Measurements from ENCODE around the gene RELN.

RELN gene

DNA sequence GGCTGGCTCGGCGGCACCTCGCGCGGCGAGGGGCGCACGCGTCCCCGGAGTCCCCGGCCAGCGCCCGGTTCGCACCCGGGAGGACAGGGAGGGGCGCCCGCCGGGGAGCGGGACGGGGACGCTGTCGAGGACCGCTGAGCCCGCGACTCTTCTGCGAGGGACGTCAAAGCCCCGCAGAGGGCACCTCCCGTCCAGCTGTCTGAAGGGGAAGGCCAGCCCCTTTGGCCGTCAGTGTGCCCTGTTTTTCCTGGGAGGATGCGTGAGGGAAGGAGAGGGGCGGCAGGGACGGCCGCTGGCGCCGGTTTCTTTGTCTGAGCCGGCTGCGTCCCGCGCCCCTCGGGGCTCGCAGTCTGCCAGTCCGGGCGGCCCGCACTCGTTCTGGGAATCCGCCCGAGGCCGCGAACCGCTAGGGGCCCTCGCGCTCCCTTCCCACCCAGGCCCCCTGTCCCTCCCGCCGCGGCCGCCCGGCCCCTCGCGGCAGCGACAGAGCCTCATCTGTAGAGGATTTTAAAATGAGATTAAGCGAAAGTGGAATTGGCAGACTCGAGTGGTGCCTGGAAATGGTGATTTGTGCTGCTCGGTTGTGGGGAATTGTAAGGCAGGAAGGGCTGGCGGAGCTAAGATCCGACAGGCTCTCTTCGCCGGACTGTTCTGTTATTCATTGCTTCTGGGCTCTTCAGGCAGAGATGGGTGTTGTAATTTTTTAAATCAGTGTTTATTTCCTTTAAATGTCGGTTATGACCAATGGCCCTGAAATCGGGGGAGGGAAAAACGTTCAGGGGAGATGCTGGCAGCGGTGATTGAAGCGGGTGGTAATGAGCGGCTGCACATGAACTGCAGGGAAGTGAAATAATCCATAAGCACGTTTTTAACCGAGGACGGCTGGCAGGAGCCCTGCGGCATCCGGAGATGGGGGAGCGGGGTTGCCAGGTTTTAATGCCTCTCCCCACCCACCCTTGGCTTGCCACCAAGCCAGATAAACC, 618 bp upstream of the RELN start:
- no peak for DNase-seq

GRCh38 chr7:103988468-103989199, 824 bp downstream of the RELN start:
- DNase-seq, result no peak

DNA sequence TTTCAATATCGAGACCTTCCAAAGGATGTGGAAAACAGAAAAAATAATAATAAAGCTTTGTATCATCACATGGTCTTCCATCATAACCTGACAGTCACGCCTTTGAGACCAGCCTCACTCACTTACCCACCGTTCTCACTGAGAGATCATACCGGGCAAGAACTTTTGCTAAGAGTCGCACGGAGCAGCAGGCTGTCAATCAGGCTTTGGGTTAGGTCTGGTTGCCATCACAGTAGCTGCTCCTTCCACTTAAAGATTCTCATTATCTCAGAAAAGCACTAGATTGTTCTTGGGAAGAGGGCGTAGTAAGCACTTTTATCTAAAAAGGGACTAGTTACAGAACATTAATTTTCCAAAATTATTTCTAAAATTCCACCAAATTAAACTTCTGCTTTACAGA, 2.0 kb downstream of the RELN start:
- no peak for DNase-seq

- DNase-seq, result no peak
These were observed 3.8 kb downstream of the RELN start for GRCh38 chr7:103985565-103986126.

DNA sequence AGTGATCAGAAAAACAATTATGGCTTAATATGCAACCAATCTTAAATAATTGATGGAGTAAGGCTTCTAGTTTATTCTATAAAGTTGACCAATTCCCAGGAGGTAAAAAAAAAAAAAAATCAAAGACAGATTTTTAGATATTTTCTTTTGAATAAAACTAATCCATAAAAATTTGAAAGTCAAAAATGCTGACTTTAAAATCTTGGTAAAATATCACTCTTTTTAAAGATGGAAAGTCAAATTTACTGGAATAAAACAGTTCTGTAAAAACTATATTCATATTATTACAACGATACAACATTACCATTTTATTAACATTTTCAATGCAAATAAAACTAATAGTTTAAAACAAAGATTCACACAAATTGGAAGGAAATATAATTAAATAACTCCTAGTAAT, 5.4 kb downstream of the RELN start:
- no peak for DNase-seq

- no peak for DNase-seq
These were observed 6.1 kb downstream of the RELN start for GRCh38 chr7:103983201-103983977.

- no peak for DNase-seq
These were observed 8.4 kb downstream of the RELN start for GRCh38 chr7:103981003-103981423.

DNA sequence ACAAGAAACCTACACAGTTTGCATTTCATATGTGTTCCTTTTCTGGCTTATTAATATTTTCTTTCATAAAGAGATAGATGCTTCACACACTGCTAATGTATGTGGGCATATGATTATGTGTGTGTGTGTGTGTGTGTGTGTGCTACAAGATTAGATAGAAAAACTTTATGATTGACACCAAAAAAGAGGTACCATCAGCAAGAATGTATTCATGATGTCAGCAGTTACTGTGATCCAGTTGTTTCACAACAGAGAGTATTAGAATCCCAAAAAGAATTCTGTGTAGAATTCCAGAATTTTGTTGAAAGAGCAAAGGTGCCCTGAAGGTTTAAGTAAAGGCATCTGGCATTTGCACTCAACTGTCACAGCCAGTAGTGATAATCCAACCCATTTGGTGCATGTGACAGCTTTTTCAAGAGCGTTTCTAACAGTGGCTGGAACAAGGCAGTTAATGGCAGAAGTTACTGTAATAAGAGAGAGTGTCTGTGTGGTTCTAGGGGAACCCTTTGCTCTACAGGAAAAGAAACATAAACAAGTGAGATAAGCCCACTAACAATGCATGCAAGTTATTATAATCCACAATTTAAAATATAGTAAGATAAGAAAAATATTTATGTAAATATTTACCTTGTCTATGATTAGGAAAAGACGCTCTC, 16.6 kb downstream of the RELN start:
- no peak for DNase-seq

DNA sequence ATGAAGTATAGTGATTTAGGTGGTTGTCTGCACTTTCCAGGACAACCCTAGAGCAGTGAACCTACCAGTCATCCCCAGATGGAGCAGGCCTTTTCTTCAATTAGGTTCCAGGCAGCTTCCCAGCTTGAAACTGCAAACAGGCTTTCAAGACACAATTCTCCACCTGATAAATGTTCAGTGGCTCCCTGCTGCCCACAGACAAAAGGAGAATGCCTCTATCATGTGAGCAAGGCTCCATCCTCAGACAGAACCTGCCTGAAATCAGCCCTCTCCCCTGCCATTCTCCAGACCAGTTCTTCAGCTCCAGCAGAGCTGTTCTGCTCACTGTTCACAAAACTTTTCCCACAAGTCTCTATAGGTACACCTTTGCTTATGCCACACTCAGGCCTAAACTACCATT, 22.1 kb downstream of the RELN start:
- DNase-seq, result no peak

- no peak for DNase-seq
These were observed 22.7 kb downstream of the RELN start for GRCh38 chr7:103966593-103967277.

DNA sequence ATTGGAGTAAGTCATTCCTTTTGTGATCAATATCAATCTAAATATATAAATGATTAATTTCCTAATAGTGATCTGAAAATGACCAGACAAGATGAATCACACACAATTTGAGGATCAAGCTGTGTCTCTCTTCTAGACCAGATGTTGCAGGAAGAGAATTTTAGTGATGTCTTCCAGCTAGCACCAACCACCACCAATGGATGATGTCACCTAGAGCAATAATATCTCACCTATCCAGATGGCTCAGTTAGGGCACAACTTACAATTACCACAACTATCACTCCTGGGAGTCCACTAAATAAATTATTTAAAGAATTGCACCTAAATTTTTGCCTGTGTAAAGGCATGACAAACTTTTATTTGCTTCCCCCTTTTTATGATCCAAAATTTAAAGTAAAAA, 25.2 kb downstream of the RELN start:
- no peak for DNase-seq

GRCh38 chr7:103962070-103962469, 27.4 kb downstream of the RELN start:
- no peak for DNase-seq

DNA sequence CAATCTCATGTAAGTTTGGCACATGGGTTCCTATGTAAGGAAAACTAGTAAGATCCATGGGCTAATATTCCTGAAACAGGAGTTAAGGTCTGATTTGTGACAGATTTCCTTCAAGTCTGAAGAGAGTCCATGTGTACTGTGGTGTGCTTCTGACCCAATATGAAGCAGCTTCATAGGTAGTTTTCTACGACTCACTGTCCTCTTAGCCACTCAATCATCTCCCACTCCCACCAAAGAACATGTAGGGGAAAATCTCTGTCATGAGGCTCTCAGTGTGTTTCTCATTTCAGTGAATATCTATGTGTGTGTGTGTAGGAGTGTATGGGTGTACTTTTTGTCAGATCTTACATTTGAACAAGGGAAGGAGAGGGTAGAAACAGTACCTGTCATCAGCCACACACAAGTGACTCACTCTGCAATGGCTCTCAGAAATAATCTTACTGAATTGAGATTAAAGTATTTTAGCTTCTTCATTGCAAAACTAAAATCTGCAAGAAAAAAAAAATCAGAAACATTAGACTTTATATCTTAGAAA, 31.1 kb downstream of the RELN start:
- no peak for DNase-seq

DNA sequence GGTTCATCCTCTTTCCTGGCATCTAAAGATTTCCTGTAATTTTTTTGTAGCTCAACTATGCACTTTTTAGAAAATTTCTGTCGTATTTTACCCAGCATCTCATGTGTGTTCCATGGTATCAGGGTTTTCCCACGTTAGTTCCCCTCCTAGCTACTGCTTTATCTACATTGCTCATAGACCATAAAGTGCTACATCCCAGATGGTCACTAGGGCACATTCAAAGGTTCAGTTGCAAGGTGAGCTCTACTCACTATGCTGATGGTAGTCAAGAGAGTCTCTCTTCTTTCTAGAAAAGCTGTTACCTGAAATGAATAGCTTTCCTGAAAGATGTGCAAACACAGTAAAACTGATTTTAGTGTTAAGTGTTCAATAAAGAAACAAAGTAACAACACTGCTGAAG, 33.5 kb downstream of the RELN start:
- no peak for DNase-seq

DNA sequence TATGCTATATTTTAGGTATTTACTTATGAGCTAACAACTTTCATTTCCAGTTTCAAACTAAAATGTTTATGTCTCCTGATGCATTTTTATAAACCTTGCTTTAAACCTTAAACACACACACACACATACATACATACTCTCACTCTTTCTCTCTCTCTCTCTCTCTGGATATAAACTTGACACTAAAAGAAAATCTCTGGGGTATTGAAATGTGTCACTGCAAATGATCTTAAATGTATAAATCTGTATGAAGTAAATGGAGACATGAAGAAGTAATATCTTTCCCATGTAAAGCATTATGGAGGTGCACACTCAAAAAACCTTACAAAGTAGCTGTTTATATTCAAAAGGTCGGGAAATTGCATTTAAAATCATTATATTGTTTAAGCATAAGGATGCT, 37.0 kb downstream of the RELN start:
- DNase-seq, result no peak

- DNase-seq, result no peak
These were observed 38.1 kb downstream of the RELN start for GRCh38 chr7:103951311-103951710.

DNA sequence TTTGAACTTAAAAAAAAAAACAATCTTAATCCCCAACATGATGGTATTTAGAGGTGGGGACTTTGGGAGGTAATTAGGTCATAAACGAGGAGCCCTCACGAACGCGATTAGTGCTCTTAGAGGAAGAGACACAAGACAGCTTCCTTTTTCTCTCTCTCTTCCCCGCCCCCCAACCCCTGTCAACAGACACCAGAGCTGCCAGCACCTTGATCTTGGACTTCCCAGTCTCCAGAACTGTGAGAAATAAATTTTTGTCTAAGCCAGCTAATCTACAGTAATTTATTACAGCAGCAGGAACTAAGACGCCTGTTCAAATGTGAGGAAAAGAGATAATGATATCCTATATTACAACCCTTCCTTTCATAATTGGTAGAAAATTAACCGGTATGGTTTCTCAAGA, 40.1 kb downstream of the RELN start:
- no peak for DNase-seq

DNA sequence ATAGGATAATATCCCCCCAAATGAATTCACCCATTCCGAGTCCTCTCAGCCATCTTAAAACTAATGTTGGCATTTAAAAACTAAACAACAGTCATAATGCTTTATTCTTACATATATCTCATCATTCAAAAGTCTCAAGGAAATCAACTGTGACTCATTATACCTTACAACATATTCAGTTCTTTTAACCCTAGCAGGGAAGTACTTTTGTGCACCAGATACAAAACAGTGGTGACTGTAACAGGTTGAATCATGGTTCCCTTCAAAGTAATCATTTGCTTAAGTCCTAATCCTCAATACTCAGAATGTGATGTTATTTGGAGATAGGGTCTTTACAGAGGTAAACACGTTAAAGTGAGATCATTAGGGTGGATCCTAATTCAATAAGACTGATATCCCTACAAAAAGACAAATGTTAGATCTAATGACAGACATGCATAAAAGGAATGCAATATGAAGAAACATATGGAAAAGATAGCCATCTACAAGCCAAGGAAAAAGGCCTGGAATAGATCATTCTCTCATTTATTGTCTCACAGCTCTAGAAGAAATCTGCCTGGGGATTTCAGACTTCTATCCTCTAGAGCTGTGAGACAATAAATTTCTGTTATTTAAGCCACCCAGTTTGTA, 42.3 kb downstream of the RELN start:
- no peak for DNase-seq

- DNase-seq, result no peak
These were observed 45.1 kb downstream of the RELN start for GRCh38 chr7:103944230-103944900.

DNA sequence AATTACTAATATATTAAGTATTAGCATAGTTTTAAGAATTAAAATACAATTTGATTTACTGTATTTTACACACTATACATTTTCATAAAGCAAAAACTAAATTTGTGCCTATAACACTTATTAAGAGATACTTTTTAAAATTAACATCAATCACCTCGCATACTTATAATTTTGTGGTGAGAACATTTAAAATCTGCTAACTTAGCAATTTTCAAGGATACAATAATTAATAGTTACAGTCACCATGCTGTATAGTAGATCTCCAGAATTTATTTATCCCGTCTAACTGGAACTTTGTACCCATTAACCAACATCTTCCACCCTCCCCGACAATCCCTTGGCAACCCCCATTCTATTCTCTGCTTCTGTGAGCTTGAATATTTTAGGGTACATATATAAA, 47.5 kb downstream of the RELN start:
- DNase-seq, result no peak
